Psoas muscle (tissue), 8 donors: Measurements from ENCODE around the gene DBH. TPM values are rescaled to one million over a fixed set of nuclear protein-coding genes. Genes with fewer than 3 reads are reported as not detected.

Experiments
- ATAC-seq, 4 donors: fragments of 200-7000 bp; cut with Tn5 transposase; one replicate each; pipeline ENCODE4 v1.9.1; 2020; ENCODE audit warnings: moderate library complexity in 3 of 4, mild to moderate bottlenecking in 2 of 4
- DNase-seq, 2 donors: peaks; one replicate each; pipeline ENCODE4 v3.0.0-alpha.2; 2020
- H3K27ac ChIP-seq: fragments of 200-600 bp; one replicate; pipeline ENCODE4 v1.8.0; 2022
- H3K27me3 ChIP-seq, 3 donors: fragments of 200-600 bp in 1 of 3; one replicate each; pipeline versions ENCODE4 v1.6.1 to v1.8.0; 2013 to 2022; ENCODE audit warnings: low read length in 2 of 3, mild to moderate bottlenecking in 2 of 3, moderate library complexity in 1 of 3; ENCODE audit not compliant: insufficient read depth in 3 of 3
- H3K36me3 ChIP-seq, 2 donors: fragments of 200-600 bp in 1 of 2; one replicate each; pipeline versions ENCODE4 v1.6.1 to v1.8.0; 2013 to 2022; ENCODE audit warnings: low read depth in 1 of 2, mild to moderate bottlenecking in 1 of 2, moderate library complexity in 1 of 2; ENCODE audit not compliant: insufficient read depth in 1 of 2
- H3K4me1 ChIP-seq: fragments of 200-600 bp; one replicate; pipeline ENCODE4 v1.8.0; 2022
- H3K4me3 ChIP-seq: fragments of 200-600 bp; one replicate; pipeline ENCODE4 v1.8.0; 2022; ENCODE audit warnings: mild to moderate bottlenecking
- H3K9me3 ChIP-seq: fragments of 200-600 bp; one replicate; pipeline ENCODE4 v1.8.0; 2022
- CTCF ChIP-seq: fragments of 200-600 bp; IDR thresholded peaks from one replicate; pipeline ENCODE4 v1.8.0; 2022; ENCODE audit warnings: antibody characterized with exemption
- WGBS, 3 donors: extraction: QIAGEN DNeasy Blood & Tissue Kit; methylation state at CpG; one replicate each; pipeline versions ENCODE4 v1.1.6 to v1.1.7; 2013; 5-methylcytosine and 5-hydroxymethylcytosine counted together
- intact Hi-C, 2 donors: fragments of 100-400 bp; cut with DNase I; formaldehyde crosslinking; loops; one replicate each; pipeline versions ENCODE4 v1.11.0 to v1.14.2; 2022
- polyA plus RNA-seq, 3 donors: library from polyadenylated mRNA; stranded (reverse); fragments of 200-250 nt; gene quantifications; one replicate each; pipeline ENCODE4 v1.2.3, GENCODE V29; 2013
- total RNA-seq, 4 donors: library from RNA; stranded (reverse); fragmentation: NEBNext Ultra II Directional in 2 of 4; extraction: Animal tissue kit (Norgen Biotek cat#: 25700) in 2 of 4; gene quantifications; one replicate each; pipeline versions ENCODE4 v1.2.1 to v1.2.4, GENCODE V29; 2021 to 2023
- donor health status: healthy with polysubstance abuse.
- donor health status: DM: no; HTN: no; CAD: no; lungs with moderate emphysema.
- donor health status: Bipolar disorder and iron deficiency.
- donor health status: healthy.
- donor health status: DM: yes; HTN: yes; CAD: no.
- donor health status: DM: no; HTN: no; CAD: no.
- donor health status: DM: no; HTN: no; CAD: no.
- donor health status: DM: yes; HTN: yes; CAD: no.

Gene DBH
- total and polyA plus RNA-seq, 7 donors: 0.01 to 0.30 (median 0.05) TPM; not detected in 3

- intact Hi-C loops: loop anchor here in 1 of 2 donors (2.0 kb wide), 1 partner anchor 30 kb away; no protein-coding TSS in a partner anchor
- Histone ChIP-seq H3K4me1 (no peaks in the 10 kb centered on the region), H3K27ac (no peak overlapping the region), H3K9me3 (no peaks in the 10 kb centered on the region), H3K36me3 (no peaks in the 10 kb centered on the region), H3K27me3 (peaks cover 0 to 46% (median 16%) of the 10 kb centered on the region in 3 donors), H3K4me3 (no peak overlapping the region)
- WGBS, 3 donors: 44 to 51% (median 47%) methylated on average over 26 to 27 of the region's 27 CpGs
- no peak for TF ChIP-seq CTCF
- peak in 1 of 2 donors; percentile 28 for DNase-seq
- ATAC-seq: no peak
Measured at GRCh38 chr9:133632806-133633680, 3.1 kb upstream of the DBH start.

GRCh38 chr9:133633681-133634080 is 2.5 kb upstream of the DBH start:
- Histone ChIP-seq H3K36me3 (no peaks in the 10 kb centered on the region), H3K4me1 (no peaks in the 10 kb centered on the region), H3K27me3 (peaks cover 0 to 46% (median 16%) of the 10 kb centered on the region in 3 donors), H3K4me3 (no peak overlapping the region), H3K9me3 (no peaks in the 10 kb centered on the region), H3K27ac (no peak overlapping the region)
- no peak for TF ChIP-seq CTCF
- no peak for ATAC-seq
- intact Hi-C loops: loop anchor here in 1 of 2 donors (2.0 kb wide), 1 partner anchor 31 kb away; no protein-coding TSS in a partner anchor
- DNase-seq: peak in 1 of 2 donors; percentile 16
- 50 to 66% (median 54%) methylated on average over 8 of the region's 8 CpGs for WGBS, 3 donors

GRCh38 chr9:133634081-133634691 is 2.0 kb upstream of the DBH start:
- peaks cover 0 to 46% (median 16%) of the 10 kb centered on the region in 3 donors for H3K27me3 ChIP-seq
- DNase-seq (peak in 1 of 2 donors; percentile 40), ATAC-seq (no peak)
- no peaks in the 10 kb centered on the region for H3K4me1 ChIP-seq
- WGBS, 3 donors: 36 to 44% (median 41%) methylated on average over 24 of the region's 24 CpGs
- no peak overlapping the region for H3K4me3 ChIP-seq
- no peaks in the 10 kb centered on the region for H3K36me3 ChIP-seq
- TF ChIP-seq CTCF: no peak
- H3K27ac ChIP-seq: no peak overlapping the region
- no peaks in the 10 kb centered on the region for H3K9me3 ChIP-seq
- intact Hi-C loops: no loop called here

- Histone ChIP-seq H3K9me3 (no peaks in the 10 kb centered on the region), H3K4me1 (no peaks in the 10 kb centered on the region), H3K27me3 (peaks cover 0 to 37% (median 15%) of the 10 kb centered on the region in 3 donors), H3K27ac (no peak overlapping the region), H3K4me3 (no peak overlapping the region), H3K36me3 (no peaks in the 10 kb centered on the region)
- intact Hi-C loops: no loop called here
- no peak for TF ChIP-seq CTCF
- DNase-seq: peak in 1 of 2 donors; percentile 30
- ATAC-seq: no peak
- 26 to 48% (median 32%) methylated on average over 6 of the region's 6 CpGs for WGBS, 3 donors
Measured at GRCh38 chr9:133635098-133635497, 1.1 kb upstream of the DBH start.
